OCI-LY3 (cell line): ENCODE results near the gene CCK.

Experiments used
- CTCF ChIP-seq: fragments of 200-600, 300-600 bp; sonication (generic); IDR thresholded peaks from 2 replicates; pipeline ENCODE4 v1.5.1; 2014; ENCODE audit warnings: antibody characterized with exemption, low read length, low read depth
- EZH2phosphoT487 ChIP-seq: fragments of 200-600 bp; shearing (Covaris generic); IDR thresholded peaks from 2 replicates; pipeline ENCODE4 v1.6.1; 2018; ENCODE audit warnings: antibody characterized with exemption, mixed run types, low read depth

DNA sequence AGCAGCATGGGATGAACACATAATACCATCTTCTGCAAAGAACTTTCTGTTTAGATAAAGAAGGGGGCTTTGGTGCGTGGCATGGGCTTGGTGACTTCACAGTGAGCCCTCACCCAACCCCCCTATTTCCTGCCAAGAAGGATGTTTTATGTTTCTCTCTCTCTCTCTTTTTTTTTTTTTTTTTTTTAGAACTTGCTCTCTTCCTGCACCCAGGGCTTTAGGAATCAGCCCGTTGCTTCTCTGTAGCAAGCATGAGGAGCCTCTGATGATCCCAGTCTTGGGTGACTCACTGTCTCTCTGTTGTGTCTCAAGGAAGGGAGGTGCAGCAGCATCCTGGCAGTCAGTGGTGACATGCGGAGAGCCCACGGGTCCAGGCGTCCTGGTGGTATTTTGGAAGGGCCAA, 49.1 kb downstream of the CCK start:
- TF ChIP-seq CTCF (no peak), EZH2phosphoT487 (no peak)
